Midbrain (tissue), 1 donor: ENCODE results near the gene LRRC46.

ENCODE experiments used
- DNase-seq: peaks from one replicate; lab custom pipeline; 2025; lab: John Stamatoyannopoulos, UW

LRRC46 gene

GRCh38 chr17:47852113-47852949, 20.9 kb downstream of the LRRC46 start:
- no peak for DNase-seq

DNA sequence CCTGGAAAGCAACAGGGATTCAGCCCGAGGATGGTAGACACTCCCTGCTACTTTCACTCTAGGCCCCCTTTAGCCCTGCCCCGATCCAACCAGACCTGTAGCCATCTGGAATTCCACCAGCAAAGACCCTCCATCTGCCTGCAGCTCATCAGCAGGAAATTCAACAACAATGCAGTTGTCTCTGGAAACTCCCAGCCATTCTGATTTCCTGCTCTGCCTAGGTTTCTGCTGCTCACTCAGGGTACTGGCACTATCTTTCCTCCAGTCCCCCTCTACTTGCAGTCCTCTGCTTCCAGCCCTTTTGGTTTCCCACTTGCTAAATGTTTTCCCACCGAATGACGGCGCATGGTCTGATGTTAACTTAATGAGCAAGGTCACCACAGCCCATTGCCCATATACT, 22.1 kb downstream of the LRRC46 start:
- no peak for DNase-seq

- no peak for DNase-seq
Observed at GRCh38 chr17:47855737-47856136, 24.3 kb downstream of the LRRC46 start.

DNA sequence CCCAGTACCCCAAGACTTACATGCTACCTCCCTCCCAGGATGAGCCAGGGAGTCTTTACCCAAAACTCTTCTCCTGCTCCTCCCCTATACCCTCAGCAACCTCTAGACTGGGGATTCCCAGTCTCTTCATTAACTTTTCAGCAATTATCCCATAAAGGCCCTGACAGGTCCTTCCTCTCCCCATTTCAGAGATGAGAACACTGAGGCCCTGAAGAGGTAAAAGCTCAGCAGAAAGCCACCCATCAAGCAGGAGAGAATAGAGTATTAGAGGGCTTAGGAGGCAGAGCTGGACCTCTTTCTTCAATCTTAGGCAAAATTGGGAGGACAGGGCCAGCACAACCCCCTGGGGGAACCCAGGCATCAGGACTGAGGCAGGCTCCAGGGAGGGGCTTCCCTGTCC, 25.4 kb downstream of the LRRC46 start:
- no peak for DNase-seq

DNA sequence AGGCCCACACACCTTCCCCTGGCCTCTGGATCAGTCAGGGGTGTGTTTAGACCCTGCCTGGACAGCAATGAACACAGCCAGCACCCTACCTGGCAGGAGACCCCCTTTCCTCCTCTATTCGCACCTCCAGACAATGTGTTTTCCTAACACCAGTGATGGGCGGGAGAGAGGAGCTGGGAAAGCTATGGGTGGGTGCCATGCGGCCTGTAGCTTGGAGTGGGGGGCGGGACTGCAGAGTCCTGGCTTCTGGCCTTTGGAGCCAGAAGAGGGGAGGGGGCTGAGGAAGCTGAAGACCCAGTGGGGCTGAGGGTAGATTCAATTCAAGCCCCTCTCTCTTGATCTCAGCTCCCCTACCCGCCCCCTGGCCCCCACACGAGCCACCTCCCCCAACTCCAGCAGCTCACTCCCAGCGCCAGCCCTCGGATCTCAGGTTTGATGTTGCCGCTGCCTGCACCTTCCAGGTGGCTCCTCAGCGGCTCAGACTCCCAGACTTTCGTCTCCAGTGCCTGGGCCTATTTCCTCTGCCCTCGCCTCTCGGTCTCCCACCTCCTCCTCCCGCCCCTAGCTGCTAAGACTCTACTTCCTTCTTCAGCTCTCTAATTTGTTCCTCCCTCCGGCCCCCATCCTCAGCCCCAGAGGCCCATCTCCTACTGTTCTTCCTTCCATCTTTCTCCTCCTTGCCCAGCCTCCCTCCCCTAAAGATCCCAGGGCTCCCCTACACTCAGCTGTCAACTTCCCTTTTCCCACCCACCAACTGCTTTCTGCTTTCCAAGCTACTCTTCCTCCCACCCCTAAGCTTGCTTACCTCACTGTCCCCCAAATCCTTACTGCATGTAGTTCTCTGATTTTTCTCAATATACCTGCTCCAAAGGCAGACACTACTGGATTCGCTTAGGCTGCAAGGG, 26.3 kb downstream of the LRRC46 start:
- no peak for DNase-seq

- DNase-seq = no peak
Observed at GRCh38 chr17:47860386-47860785, 28.9 kb downstream of the LRRC46 start.

DNA sequence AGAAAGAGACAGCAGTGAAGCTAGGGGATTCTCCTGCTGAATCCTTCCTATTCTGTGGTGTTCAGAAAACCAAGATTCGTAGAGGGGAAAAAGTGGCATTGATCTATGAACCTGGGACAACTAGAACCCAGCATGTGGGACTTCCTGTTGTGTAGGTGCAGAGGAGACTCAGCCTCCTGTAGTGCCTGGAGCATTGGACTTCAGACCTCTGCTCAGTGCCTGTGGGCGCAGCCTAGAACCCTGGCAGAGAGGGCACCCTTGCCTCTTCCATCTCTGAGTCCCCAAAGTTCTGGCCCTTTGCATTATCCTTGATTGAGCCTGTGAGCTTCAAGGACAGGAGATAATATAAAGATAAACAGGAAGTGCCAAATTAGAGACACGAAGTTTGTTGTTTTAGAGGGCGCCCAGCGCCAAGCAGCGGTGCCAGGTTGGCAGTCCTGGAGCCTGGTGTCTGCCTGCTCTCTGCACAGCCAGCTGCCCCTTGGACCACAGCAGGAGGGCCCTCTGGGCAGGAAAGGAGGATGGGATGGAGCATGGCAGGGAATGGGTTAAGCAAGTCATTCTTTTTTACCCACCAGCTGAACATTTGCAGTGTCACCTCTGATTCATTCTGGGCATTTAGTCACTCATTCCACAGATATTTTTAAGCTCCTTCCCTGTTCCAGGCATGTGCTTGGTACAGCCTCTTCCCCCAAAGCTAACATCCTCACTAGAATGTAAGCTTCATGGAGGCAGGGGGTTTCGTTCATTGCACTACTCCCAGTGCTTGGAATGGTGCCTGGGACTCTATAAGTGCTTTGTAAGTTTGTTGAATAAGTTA, 31.4 kb downstream of the LRRC46 start:
- DNase-seq = no peak

GRCh38 chr17:47864791-47865216, 33.3 kb downstream of the LRRC46 start:
- DNase-seq = no peak

GRCh38 chr17:47866941-47867340, 35.5 kb downstream of the LRRC46 start:
- no peak for DNase-seq

DNA sequence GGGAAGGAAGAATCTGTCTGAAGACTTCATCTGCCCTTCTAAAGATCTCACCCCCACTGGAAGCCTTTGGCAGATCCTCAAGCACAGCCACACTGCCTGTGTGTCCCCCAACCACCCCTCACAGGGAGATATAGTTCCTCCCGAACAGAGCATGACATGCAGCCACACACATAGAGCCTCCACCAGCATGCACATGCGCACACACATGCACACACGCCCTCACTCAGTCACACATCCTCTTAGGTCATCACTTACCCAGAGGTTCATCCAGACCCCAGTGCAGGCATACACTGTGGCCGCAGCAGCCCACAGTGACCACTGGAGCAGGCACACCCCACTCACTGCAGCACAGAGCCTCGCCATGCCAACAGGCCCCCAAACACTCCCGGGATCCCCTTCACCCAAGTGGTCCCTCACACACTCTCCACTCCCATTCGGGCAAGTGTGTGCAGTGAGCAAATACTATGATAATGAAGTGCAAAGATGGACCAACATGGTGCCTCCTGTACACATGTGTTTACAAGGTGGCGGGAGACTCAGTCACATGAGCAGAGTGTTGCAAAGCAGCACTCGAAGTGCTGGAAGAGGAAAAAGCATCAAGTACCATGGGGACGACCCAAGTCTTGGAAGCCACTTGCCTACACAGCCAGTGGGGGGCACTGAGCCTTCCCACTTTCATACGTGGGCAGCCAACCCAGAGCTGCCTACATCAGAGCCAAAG, 36.5 kb downstream of the LRRC46 start:
- DNase-seq = no peak

- DNase-seq = no peak
Observed at GRCh38 chr17:47869114-47869513, 37.6 kb downstream of the LRRC46 start.

GRCh38 chr17:47870056-47870455, 38.6 kb downstream of the LRRC46 start:
- no peak for DNase-seq

- no peak for DNase-seq
Observed at GRCh38 chr17:47871048-47871447, 39.6 kb downstream of the LRRC46 start.

DNA sequence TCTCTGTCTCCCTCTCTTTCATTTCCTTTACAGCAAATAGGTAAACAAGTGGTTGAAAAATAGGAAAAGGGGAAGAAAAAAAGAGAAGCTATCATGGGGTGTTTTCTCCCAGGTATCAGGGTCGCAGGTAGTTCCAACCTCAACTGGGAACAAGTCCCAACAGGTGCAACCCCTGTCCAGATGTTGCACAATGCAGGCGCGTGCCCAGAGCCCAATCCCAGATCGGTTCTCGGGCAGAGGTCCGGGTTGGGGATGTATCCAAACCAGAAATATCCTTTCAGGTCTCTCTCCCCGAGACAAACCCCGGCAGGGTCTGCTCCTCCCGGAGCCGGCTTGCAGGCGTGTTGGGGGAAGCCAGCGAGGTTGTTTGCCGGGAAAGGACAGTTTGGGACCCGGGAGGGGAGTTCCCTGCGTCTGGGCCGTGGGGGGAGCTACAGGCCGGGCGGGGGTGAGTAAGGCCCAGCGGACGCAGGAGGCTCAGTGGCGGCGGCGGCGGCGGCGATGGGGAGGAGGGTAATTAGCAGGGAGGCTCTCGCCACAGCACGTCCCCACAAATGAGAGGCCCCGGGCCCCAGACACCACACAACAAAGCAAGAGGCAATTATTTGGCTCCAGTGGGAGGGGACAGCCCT, 40.7 kb downstream of the LRRC46 start:
- no peak for DNase-seq

- no peak for DNase-seq
Observed at GRCh38 chr17:47872651-47873161, 41.2 kb downstream of the LRRC46 start.

- DNase-seq = no peak
Observed at GRCh38 chr17:47873200-47874090, 42.0 kb downstream of the LRRC46 start.

- no peak for DNase-seq
Observed at GRCh38 chr17:47875011-47875985, 43.8 kb downstream of the LRRC46 start.

DNA sequence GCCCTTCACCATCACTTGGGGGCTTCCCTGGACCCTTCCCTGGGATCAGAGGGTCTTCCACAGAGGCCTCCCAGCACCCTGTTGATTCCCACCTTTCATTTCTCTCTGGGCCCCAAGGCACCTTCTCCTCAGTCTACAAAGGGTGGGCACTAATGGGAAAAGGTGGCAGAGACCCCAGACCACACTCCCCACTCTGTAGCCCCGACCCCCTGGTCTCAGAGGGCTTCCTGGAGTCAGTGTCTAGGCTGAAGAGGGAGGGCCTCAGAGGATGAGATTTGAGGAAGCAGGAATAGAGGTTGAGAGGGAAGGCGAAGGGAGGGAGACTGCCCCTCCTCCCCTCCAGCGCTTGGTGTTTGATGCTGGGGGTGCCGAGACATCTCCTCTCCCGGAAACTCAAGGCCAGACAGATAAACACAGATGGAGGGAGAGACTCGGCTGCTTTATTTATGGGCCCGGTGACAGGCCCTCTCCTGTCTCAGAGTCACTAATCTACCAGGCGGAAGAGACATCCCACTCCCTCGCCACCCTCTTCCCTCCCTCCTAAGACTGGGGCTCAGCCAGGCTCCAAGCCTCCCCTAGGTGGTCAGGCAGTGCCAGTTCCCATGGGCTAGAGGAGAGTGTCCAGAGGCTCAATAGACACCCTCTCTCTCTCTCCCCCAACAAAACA, 46.0 kb downstream of the LRRC46 start:
- DNase-seq = no peak
